ENCODE results near the gene TNS3. TPM values are rescaled to one million over a fixed set of nuclear protein-coding genes. Genes with fewer than 3 reads are reported as not detected.

TNS3 gene
- polyA plus RNA-seq, 3 donors: 5.2 to 30.3 (median 7.9) TPM

DNA sequence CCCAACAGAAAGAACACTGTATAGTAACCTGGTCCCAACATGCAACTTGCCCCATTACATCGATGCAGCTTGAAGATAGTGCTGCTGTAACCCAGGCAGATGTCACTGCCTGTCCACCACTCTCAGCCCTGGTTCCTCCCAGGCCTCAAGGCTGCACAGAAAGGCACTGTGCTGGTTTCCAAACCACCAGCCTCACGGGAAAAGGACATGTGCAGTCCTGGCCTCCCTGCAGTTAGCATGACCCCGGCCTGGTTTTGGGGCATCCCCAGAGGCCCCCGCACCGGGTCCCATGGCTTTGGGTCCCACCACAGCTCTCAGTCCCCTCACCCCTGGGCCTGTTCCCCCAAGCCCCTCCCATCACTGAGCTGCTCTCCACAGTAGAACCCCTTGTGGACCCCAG, 214.5 kb downstream of the TNS3 start:
- no peaks in the 10 kb centered on the region for H3K9me3 ChIP-seq (replicated peaks in 1 of 2; ENCODE audit: control insufficient read depth in 1 of 2, insufficient read depth in 1 of 2, low read length in 2 of 2)
- Mint-ChIP-seq H3K4me3 (no peak overlapping the region), H3K9me3 (no peaks in the 10 kb centered on the region), H3K27me3 (ENCODE audit: low read depth in 3 of 3) (no peaks in the 10 kb centered on the region), H3K4me1 (no peaks in the 10 kb centered on the region), H3K36me3 (peaks cover 54 to 66% of the 10 kb centered on the region in 2 donors), H3K27ac (peak overlapping the region in 1 of 7 donors; percentile 41)
- H3K4me1 ChIP-seq (ENCODE audit: control insufficient read depth in 1 of 2, insufficient read depth in 2 of 2, low read length in 2 of 2): no peaks in the 10 kb centered on the region
- H3K27ac ChIP-seq (ENCODE audit: low read depth in 1 of 2, low read length in 2 of 2): no peak overlapping the region
- DNase-seq: no peak
- peaks cover 92% of the 10 kb centered on the region for H4K20me1 ChIP-seq (ENCODE audit: insufficient read depth, low read length)
- TF ChIP-seq, protein P1, sequence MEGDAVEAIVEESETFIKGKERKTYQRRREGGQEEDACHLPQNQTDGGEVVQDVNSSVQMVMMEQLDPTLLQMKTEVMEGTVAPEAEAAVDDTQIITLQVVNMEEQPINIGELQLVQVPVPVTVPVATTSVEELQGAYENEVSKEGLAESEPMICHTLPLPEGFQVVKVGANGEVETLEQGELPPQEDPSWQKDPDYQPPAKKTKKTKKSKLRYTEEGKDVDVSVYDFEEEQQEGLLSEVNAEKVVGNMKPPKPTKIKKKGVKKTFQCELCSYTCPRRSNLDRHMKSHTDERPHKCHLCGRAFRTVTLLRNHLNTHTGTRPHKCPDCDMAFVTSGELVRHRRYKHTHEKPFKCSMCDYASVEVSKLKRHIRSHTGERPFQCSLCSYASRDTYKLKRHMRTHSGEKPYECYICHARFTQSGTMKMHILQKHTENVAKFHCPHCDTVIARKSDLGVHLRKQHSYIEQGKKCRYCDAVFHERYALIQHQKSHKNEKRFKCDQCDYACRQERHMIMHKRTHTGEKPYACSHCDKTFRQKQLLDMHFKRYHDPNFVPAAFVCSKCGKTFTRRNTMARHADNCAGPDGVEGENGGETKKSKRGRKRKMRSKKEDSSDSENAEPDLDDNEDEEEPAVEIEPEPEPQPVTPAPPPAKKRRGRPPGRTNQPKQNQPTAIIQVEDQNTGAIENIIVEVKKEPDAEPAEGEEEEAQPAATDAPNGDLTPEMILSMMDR (IDR thresholded peaks at IDR 0.05): no peak
- peaks cover 17% of the 10 kb centered on the region for H3K79me2 ChIP-seq (ENCODE audit: insufficient read depth, low read length)
- intact Hi-C loops (cut with micrococcal nuclease): no loop called here
- no peak overlapping the region for H3K4me2 ChIP-seq (replicated peaks; ENCODE audit: extremely low read depth, low read length, poor library complexity, severe bottlenecking)
- no peak overlapping the region for H3K4me3 ChIP-seq (replicated peaks in 1 of 3; ENCODE audit: low read depth in 2 of 3, low read length in 3 of 3)
- no peak overlapping the region for H2AFZ ChIP-seq (ENCODE audit: insufficient read depth, low read depth, low read length, poor library complexity, severe bottlenecking)
- no peaks in the 10 kb centered on the region for H3K27me3 ChIP-seq (ENCODE audit: control insufficient read depth in 2 of 2, insufficient read depth in 2 of 2, low read length in 2 of 2)
- 88% methylated on average over 5 of the region's 5 CpGs for WGBS (ENCODE audit: insufficient coverage)
- H3K36me3 ChIP-seq (replicated peaks in 1 of 2; ENCODE audit: control insufficient read depth in 1 of 2, insufficient read depth in 2 of 2, low read length in 2 of 2): peaks cover 70 to 92% of the 10 kb centered on the region in 2 donors
- H3K9ac ChIP-seq (ENCODE audit: insufficient read depth, low read length, poor library complexity, severe bottlenecking): no peak overlapping the region

DNA sequence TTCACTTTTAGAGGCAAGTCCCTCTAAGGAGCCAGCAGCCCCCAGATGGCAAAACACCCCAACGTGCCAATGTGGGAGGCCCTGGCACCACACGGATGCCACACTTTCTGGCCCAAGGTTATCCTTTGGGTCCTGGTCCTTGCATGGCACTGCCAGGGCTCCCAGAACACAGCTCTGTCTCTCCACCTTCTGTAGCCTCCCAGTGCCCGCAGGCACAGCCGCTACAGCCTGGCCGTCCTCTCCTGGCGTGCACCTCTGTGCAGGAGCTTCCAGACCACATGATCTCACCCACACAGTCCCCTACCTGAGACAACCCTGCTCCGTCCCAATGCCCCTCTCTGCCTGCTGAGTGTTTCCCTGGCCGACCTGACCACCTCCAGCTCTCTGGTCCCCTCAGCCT, 215.0 kb downstream of the TNS3 start:
- H2AFZ ChIP-seq (ENCODE audit: insufficient read depth, low read depth, low read length, poor library complexity, severe bottlenecking): no peak overlapping the region
- H3K4me1 ChIP-seq (ENCODE audit: control insufficient read depth in 1 of 2, insufficient read depth in 2 of 2, low read length in 2 of 2): no peaks in the 10 kb centered on the region
- H3K9ac ChIP-seq (ENCODE audit: insufficient read depth, low read length, poor library complexity, severe bottlenecking): no peak overlapping the region
- H3K27me3 ChIP-seq (ENCODE audit: control insufficient read depth in 2 of 2, insufficient read depth in 2 of 2, low read length in 2 of 2): no peaks in the 10 kb centered on the region
- Mint-ChIP-seq H3K27me3 (ENCODE audit: low read depth in 3 of 3) (no peaks in the 10 kb centered on the region), H3K4me1 (no peaks in the 10 kb centered on the region), H3K27ac (peak overlapping the region in 1 of 7 donors; percentile 41), H3K9me3 (no peaks in the 10 kb centered on the region), H3K36me3 (peaks cover 54 to 62% of the 10 kb centered on the region in 2 donors), H3K4me3 (no peak overlapping the region)
- peaks cover 67 to 93% of the 10 kb centered on the region in 2 donors for H3K36me3 ChIP-seq (replicated peaks in 1 of 2; ENCODE audit: control insufficient read depth in 1 of 2, insufficient read depth in 2 of 2, low read length in 2 of 2)
- H3K79me2 ChIP-seq (ENCODE audit: insufficient read depth, low read length): peaks cover 21% of the 10 kb centered on the region
- H3K4me2 ChIP-seq (replicated peaks; ENCODE audit: extremely low read depth, low read length, poor library complexity, severe bottlenecking): no peak overlapping the region
- H3K9me3 ChIP-seq (replicated peaks in 1 of 2; ENCODE audit: control insufficient read depth in 1 of 2, insufficient read depth in 1 of 2, low read length in 2 of 2): no peaks in the 10 kb centered on the region
- TF ChIP-seq, protein P1 (IDR thresholded peaks at IDR 0.05): no peak
- no peak overlapping the region for H3K27ac ChIP-seq (ENCODE audit: low read depth in 1 of 2, low read length in 2 of 2)
- no peak for DNase-seq
- no peak overlapping the region for H3K4me3 ChIP-seq (replicated peaks in 1 of 3; ENCODE audit: low read depth in 2 of 3, low read length in 3 of 3)
- WGBS (ENCODE audit: insufficient coverage): 100% methylated on average over 8 of the region's 8 CpGs
- peaks cover 92% of the 10 kb centered on the region for H4K20me1 ChIP-seq (ENCODE audit: insufficient read depth, low read length)
- intact Hi-C loops (cut with micrococcal nuclease): no loop called here

All from CD14-positive monocyte (primary cell).